Hematopoietic multipotent progenitor cell (in vitro differentiated cells): ENCODE measurements around the gene TMEM72. TPM values are rescaled to one million over a fixed set of nuclear protein-coding genes. Genes with fewer than 3 reads are reported as not detected.

Experiments used
- DNase-seq, 3 donors: peaks; one replicate each; pipeline ENCODE4 v3.0.0-alpha.2; 2011 to 2015; ENCODE audit warnings: low read depth in 2 of 3, low spot score in 2 of 3
- total RNA-seq: library from RNA; depleted of rRNA; stranded (reverse); fragments of >200 nt; gene quantifications from one replicate; pipeline ENCODE4 v1.2.3, GENCODE V29; 2012

Gene TMEM72
- total RNA-seq, 1 donor = 3.8 TPM

DNA sequence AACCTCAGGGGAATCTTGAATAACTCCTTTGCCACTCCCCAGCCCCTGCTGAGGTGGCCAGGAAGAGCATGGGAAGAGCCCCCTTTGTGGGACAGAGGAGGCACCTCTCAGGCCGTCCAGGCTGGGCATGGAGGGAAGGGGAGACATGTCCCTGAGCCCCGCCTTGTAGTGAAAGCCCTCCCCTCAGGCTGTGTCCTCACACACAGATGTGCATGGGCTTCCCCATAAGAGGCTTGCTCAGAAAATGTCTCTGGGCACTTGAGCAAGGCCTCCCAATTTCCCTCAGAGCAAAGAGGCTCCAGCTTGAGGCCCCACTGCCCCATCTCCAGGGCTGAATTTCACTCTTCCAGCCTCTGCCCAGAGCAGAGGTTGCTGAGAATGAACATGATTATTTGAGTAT, 3.8 kb downstream of the TMEM72 start:
- no peak for DNase-seq

DNA sequence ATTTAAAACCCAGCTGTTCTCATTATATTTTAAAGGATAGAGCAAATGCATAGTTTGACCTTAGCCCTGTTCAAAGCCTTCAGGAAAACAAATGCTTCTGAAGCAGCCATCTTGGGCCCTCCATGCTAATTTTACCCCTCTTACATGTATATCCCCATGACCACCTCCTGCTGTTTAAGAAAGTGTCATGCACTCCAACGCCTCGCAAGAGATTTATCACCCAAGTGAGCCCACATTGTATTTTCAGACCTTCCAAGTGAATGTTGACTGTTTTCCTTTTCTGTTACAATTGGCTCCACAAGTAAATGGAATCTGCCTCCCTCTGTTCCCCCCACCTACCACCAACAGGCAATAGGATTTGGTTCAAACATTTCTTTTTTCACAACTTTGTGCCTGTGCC, 5.3 kb downstream of the TMEM72 start:
- DNase-seq = no peak

DNA sequence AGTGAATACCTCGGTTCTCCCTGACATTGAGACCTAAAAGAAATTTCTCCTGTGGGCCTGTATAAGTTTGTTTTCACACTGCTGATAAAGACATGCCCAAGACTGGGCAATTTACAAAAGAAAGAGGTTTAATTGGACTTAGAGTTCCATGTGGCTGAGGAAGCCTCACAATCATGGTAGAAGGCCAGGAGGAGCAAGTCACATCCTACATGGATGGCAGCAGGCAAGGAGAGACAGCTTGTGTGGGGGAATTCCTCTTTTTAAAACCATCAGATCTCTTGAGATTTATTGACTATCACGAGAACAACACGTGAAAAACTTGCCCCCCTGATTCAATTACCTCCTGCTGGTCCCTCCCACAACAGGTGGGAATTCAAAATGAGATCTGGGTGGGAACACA, 6.7 kb downstream of the TMEM72 start:
- no peak for DNase-seq

DNA sequence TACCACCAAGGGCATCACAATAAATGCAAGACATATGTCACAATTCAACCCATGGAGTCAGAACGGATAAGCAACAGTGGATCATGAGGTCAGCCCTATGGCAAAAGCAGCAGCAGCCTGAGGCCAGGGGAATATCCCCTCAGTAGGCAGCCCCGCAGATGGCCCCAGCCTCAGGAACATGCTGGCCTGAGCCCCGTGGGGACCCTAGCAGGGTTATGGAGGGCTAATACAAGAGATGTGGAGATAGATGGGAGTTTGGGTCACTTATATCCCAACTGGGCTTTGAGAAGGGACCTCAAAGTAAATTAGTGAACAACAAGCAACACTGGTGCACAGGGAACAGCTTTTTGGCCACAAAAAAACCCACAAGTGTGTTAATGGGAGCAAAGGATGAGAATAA, 9.1 kb downstream of the TMEM72 start:
- no peak for DNase-seq

DNA sequence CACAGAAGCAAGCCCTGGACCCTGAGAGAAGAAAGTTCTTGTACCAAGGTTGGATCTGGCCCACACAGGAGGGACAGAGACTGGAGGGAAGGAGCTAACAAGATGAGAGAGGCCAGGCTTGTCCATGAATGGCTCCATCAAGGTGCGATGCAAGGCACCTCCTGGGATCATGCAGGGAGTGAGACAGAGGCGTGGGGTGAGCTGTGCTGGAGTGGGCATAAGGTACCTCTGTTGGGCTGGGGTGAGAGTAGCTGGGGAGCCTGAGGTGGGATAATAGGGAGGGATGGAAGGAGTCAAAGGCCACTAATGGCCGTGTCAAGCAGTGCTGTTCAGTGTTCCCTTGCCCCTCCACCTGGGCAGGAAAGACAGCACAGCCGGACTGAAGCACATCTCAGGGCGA, 9.9 kb downstream of the TMEM72 start:
- no peak for DNase-seq

DNA sequence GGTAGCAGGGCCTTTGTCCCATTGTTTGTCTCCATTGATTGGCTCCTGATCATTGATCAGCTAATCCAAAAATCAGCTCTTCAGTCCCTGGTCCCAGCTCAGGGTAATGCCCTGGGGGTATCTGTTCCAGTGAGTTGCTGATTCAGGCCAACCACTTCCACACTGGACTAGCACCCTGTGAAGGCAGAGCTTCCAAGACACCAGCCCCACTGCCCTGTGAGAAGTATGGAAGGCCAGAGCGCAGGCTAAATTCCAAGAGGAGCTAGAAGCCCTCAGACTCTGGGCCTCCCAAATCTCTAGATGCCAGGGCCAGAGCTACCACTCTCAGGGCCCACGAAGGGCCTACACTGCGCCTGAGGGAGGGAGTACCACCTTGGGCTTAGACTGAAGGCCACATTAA, 10.4 kb downstream of the TMEM72 start:
- no peak for DNase-seq

DNA sequence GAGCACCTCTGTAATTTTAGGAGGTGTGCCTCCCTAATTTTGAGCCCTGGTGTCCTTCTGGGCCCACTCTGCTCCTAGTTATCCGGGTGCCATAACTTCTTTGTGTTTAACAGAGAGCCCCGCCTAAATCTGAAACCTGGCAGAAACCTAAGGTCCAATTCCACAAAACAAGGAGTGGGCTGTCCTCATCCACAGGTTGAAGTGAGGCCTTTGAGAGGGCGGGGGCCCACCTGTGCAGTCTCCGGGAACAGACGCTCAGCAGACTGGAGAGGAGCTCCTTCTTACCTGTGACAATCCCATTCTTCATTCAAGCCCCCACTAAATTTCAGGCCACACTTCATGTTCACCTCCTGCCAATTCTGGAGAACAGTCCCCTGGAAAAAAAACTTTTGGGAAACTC, 10.9 kb downstream of the TMEM72 start:
- DNase-seq = no peak

DNA sequence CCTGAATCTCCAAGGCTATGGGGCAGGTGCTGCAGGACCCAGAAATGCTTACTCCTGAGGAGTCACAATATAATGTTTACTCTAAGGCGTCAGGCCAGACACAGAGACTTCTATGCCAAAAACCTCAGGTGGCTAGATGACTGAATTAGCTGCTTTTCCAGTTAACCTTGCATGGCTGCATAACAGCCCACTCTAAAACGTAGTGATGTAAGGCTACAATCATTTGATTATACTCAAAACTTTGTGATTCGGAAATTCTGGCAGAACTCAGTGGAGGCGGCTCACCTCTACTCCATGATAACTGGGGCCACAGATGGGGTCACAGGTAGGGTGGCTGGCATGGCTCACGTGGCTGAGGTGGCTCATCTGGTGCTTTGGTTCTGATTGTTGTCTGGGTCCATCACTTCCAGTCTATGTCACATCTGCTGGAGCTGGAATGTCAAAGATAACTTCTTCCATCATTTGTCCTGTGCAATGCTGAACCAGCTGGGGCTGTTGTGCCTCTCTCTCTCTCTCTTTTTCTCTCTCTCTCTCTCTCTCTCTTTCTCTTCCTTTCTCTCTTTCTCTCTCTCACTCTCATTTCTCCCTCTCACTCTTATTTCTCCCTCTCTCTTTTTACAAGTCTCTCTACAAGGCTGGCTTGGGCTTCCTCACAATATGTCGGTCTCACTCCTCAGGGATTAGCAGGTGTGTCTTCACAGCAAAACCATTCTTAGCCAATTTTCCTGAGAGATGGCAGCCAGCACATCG, 11.8 kb downstream of the TMEM72 start:
- no peak for DNase-seq

DNA sequence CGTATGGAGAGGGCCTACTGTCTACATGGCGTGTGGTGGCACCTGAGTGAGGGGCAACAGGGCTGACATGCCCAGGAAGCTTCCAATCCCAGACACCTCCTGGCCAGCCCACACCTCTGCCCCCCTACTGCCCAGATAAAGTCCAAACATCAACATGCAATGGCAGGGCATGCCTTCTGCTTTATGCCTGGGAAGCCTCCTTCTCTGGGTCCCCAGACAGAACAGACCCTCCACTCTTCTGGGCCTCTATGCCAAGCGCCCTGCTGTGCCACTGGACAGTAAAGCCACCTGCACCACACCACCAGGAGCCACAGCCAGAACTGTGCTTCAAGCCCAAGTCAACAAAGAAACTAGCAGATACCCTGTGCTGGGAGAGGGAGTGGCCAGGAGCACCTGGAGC, 12.5 kb downstream of the TMEM72 start:
- DNase-seq = no peak

DNA sequence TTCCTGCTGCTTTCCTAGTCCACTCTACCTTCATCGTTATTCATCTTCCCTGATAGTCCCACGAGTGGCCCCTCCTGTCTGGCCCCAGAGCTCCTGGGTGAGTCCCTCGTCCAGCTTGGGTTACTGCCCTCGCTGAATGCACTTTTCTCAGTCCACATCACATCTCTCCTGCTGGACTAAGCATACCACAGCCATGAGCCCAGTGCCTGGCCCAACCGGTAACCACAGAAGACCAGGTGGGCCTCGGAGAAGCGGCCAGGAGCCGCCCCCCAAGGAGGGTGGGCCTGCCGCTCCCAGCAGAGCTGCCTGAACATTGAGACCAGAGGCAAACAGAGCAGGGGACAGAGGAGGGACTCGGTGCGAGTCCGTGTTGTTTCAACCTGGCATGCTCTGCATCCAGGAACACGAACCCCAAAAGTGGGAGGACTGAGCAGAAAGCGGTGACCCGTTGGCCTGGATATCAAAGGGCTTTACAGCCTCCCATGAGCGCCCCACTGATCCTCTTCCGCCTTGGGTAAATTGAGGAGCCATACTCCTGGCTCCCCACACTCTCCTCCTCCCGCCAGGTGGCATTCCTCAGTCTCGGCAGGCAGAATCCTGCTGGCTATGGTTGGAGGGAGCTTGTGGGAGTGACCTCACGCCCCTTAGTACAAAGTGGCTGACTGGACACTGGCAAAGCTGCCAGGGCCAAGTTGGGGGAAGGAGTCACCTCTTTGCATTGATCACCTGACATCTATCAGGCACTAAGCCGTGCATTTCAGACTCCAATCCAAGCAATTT, 13.3 kb downstream of the TMEM72 start:
- no peak for DNase-seq

DNA sequence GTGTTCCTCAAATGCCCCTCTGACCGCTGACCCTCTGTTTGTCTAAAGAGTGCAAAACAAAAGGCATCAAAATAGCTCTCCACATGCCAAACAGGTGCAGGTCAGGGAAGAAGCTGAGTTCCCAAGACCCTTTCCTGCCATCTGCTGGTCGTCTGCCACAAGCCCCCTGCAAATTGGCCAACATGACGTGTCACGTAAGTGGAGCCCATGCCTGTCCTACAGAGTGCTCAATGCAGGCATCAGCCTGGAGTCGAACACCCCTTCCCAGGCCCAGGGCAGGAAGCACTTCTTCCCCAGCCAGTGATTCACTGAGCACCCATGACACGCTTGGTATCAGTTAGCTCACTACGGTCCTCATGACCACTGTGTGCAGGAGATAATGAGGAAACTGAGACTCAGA, 14.1 kb downstream of the TMEM72 start:
- peak in 2 of 3 donors; percentile 47 to 72 for DNase-seq

DNA sequence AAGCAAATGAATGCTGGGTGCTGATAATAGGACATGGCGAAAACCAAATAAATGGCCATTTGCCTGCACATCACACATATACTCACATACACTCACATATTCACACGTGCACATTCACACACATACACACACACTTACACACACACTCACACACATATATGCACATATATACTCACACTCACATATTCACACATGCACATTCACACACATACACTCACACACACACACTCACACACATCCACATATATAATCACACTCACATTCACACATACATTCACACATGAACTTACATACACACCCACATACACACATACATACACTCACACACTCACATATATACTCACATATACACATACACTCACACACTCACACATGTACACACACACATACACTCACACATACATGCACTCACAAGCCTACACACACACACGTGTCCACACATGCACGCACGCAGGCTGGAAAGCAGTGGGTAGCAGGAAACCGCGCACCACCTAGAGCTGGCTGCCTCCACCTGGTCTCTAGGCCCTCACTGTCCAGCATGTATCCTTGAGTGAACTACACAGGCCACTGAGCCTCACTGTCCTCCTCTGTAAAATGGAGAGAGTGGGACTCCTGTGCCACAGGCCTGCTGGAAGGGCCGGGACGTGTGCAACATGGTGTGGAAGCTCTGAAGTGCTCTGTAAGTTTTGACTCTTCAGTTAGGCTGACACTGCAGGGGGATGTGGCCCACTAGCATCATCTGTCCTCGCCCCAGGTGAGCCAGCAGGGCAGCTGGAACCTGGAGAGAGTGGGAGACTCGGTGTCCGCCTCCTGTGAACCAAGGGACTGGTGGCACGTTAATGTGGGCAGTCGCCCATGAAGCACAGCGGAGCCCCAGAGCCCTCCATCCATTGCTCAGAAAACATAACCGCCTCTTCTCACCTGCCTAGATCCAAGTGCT, 14.9 kb downstream of the TMEM72 start:
- DNase-seq = no peak

DNA sequence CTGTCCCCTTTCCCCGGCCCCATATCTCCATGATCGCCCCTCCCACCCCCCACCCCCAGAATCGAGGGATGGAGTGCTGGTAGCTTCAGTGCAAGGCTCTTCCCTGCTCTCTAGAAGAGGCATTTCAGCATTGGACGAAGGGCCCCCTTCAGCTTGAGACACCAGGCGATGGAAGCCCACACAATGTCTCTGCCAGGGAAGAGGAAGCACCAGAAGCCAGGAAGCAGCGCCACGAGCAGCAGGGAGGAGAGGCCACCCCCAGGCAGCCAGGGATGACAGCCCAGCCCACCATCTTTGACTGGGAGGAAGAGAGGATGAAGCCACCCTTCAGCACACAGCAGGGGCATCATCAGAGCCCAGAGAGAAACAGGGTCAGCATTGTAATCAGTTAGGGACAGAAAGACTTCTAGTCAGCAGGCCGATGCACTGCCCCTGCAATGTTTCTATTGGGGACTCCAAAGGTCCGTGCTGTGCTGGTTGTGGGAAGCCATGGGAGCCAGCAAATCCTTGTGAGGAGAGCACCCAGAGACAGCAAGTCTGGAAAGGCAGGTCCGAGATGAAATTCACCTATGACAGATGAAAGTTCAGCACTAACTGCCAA, 15.7 kb downstream of the TMEM72 start:
- no peak for DNase-seq

DNA sequence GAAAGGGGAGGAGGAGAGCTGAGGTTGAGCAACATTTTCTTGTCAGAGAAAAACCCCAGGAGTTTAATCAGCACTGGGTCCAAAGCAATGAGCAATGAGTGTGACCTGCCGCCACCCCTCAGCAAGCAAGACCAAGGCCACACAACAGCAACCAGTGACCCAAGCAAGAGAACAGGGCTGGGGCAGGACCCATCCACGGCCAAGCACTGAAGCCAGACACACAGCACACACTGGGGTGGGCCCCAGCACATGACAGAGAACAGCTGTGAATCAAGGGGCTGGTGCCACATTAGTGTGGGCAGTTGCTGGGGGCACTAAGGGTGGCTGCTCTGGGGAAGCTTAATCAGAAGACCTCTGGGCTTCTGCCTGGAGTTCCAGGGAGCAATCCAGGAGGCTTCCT, 16.2 kb downstream of the TMEM72 start:
- DNase-seq = no peak

DNA sequence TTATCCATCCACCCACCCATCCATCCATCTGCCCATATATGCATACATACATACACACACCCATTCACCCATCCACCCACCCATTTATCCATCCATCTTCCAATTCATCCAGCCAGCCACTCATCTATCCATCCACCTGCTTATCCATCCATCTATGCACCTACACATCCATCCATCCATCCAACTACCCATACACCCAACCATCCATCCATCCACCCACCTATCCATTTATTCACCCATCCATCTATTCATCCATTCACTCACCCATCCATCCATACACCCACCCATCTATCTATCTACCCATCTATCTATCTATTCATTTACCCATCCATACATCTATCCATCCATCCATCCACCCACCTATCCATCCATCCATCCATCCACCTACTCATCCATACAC, 17.3 kb downstream of the TMEM72 start:
- no peak for DNase-seq

DNA sequence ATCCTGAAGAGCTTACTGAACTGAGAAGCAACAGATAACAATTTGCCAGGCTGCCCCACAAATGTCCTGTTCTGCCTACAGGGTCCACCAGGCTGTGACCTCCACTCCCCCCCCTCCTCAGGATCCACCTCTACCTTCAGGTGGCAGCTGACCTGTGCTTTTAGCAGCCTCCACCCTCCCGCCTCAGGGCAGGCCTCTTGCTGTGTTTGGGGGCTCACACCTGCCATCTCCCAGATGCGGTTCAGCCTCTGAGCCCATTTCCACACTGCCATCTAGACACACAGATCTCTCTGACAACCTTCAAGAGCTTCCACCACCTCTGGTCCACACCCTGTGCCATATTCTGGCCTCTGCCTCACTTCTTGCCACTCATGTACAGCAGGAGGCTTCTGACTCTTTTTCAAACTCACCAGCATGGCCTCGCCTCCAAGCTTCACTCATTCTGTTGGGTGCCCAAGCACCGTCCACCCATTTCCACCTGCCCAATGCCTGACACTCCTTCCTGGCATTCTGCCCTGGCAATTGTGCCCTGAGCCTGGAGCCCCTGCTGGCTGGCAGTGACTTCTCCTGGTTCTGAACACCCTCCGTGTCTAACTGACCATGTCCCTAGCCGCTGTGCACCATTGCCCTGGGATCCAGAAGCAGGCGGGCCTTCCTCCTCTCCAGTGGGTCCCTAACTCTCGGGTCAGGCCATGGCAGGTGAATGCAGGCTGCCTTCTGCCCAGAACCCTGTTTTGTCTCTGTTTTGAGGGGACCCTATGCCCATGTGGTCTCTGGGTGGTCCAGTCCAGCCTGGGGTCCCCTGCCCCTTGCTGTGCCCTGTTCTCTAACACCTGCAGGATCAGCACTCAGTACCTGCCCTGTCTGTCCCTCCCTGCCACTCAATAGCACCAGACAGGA, 18.5 kb downstream of the TMEM72 start:
- no peak for DNase-seq

DNA sequence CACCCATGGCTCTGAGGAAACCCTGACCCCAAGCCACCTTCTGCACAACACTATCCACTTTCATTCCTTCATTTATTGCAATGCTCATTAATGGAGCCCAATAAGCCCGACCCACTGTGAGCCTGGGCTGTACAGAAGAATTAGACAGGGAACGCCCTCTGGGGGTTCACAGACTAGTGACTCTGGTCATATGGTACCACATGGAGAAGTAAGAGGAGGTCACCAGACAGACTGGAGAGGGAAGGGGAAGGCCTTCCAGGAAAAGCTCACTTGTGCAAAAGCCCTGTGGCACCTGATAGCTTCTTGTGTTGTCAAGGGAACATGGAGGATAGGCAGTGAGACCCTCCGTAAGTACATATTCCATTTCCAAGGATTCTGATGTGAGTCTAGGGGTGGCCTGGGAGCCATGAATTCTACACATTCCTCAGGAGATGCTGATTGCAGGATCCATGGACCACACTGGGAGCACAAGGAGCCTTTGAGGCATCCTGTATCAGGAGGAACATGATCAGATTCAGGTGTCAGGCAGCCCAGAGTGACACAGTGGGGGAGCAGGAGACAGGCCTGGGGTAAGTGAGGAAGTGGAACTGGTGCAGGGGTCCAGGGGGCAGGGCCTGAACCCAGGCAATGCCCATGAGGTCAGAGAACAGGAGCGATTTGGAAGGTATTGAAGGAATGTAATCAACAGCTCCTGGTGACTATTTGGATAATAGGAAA, 19.9 kb downstream of the TMEM72 start:
- DNase-seq = no peak

DNA sequence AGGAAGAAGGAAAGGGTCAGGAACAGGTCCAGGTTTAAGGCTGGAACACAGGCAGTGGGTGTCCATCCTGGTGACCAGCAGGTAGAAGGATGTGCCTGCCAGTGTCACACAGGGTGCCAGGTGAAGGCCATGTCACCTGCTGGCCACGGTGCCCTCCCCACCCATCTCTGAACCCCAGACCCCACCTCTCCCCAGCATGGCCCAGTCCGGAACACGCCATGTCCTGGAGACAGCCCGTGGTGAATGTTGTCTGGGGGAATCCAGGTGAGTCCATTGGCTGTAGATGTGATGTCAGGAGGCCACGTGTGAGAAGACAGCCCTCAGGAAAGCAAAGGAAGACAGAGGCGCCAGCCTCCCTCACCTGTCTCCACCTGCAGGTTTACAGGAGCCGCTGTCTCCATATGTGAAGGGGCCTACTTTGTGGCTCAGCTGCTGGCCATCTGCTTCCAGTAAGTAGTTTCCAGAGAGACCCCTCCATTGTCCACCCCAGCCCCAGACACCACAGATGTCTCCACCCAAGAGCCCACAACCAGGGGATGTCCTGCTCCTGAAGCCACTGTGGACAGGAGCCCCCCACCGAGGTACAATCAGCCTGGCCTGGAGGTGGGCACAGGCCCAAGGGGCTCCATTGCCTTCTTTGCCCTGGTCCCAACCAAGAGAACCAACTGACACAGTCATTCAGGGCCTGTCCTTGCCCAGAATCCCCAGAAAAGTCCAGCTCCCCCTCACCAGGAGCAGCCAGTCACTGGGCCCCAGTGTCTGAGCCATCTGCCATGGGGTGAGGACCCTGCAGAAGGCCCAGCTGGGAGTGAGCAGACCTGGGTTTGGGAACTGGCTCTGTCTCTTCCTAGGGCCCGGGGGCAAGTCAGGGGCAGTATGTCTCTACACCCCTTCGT, 20.7 kb downstream of the TMEM72 start:
- DNase-seq = no peak
